Suprapubic skin (tissue), 3 donors: Measurements from ENCODE around the gene CWF19L1.
"Not testable (repeated sequence)": the region's sequence is repeated elsewhere in the genome, so short reads cannot be mapped to it uniquely, and the experiment has no call there.

Source experiments
- CTCF ChIP-seq, 2 donors: fragments of 200-600 bp in 1 of 2; fragments of 450-650 bp in 1 of 2; sonication (generic) in 1 of 2; IDR thresholded peaks; one replicate each; pipeline ENCODE4 v1.5.1; 2016 to 2019; ENCODE audit warnings: antibody characterized with exemption in 2 of 2, mild to moderate bottlenecking in 1 of 2, moderate library complexity in 1 of 2
- EP300 ChIP-seq: sonication (generic); formaldehyde crosslinking; IDR thresholded peaks from one replicate; pipeline ENCODE4 v1.6.1; 2017; ENCODE audit warnings: antibody characterized with exemption

- TF ChIP-seq CTCF (IDR thresholded peaks at IDR 0.05); EP300: not testable (repeated sequence)
These were observed 17.9 kb upstream of the CWF19L1 start for GRCh38 chr10:100285326-100285725.
